Hepatocyte (in vitro differentiated cells): ENCODE data around the gene MT4. TPM values are rescaled to one million over a fixed set of nuclear protein-coding genes. Genes with fewer than 3 reads are reported as not detected.

Experiments
- DNase-seq: peaks from one replicate; pipeline ENCODE4 v3.0.0-alpha.2; 2016; ENCODE audit warnings: low spot score
- H2AFZ ChIP-seq: fragments of 200-600 bp; sonication (generic); 2 replicates; pipeline ENCODE4 v1.6.0; 2016; ENCODE audit warnings: antibody characterized with exemption, mild to moderate bottlenecking
- H3K27ac ChIP-seq: fragments of 200-600 bp; sonication (generic); 2 replicates; pipeline ENCODE4 v1.5.1; 2016; ENCODE audit warnings: mild to moderate bottlenecking
- H3K27me3 ChIP-seq: fragments of 200-600 bp; sonication (generic); 2 replicates; pipeline ENCODE4 v1.6.1; 2016
- H3K36me3 ChIP-seq: fragments of 200-600 bp; sonication (generic); replicated peaks from 2 replicates; pipeline ENCODE4 v1.5.1; 2016; ENCODE audit warnings: low read depth; ENCODE audit not compliant: insufficient read depth
- H3K4me1 ChIP-seq: fragments of 200-600 bp; sonication (generic); 2 replicates; pipeline ENCODE4 v1.5.1; 2016; ENCODE audit warnings: mild to moderate bottlenecking, moderate library complexity; ENCODE audit not compliant: insufficient read depth
- H3K4me2 ChIP-seq: fragments of 200-600 bp; sonication (generic); 2 replicates; pipeline ENCODE4 v1.6.0; 2016
- H3K4me3 ChIP-seq: fragments of 200-600 bp; sonication (generic); 2 replicates; pipeline ENCODE4 v1.5.1; 2016; ENCODE audit warnings: mild to moderate bottlenecking
- H3K79me2 ChIP-seq: fragments of 200-600 bp; sonication (generic); 2 replicates; pipeline ENCODE4 v1.6.0; 2017; ENCODE audit warnings: mild to moderate bottlenecking
- H3K9me2 ChIP-seq: fragments of 200-600 bp; sonication (generic); replicated peaks from 2 replicates; pipeline ENCODE4 v1.6.0; 2017; ENCODE audit warnings: mild to moderate bottlenecking; ENCODE audit not compliant: insufficient read depth
- H3K9me3 ChIP-seq: fragments of 200-600 bp; sonication (generic); 2 replicates; pipeline ENCODE4 v1.5.1; 2016; ENCODE audit warnings: low read depth, mild to moderate bottlenecking
- H4K20me1 ChIP-seq: fragments of 200-600 bp; sonication (generic); 2 replicates; pipeline ENCODE4 v1.6.0; 2016; ENCODE audit warnings: mild to moderate bottlenecking; ENCODE audit not compliant: insufficient read depth, poor library complexity, severe bottlenecking
- CTCF ChIP-seq: fragments of 200-600 bp; sonication (generic); IDR thresholded peaks from 2 replicates; pipeline ENCODE4 v1.5.1; 2016; ENCODE audit warnings: antibody characterized with exemption, mild to moderate bottlenecking; ENCODE audit not compliant: poor library complexity
- EZH2 ChIP-seq: fragments of 200-600 bp; sonication (generic); IDR thresholded peaks from 2 replicates; pipeline ENCODE4 v1.6.1; 2016; ENCODE audit warnings: antibody characterized with exemption, mild to moderate bottlenecking, borderline replicate concordance
- EZH2phosphoT487 ChIP-seq: fragments of 200-600 bp; sonication (generic); IDR thresholded peaks from one replicate; pipeline ENCODE4 v1.6.1; 2018; ENCODE audit warnings: antibody characterized with exemption, mild to moderate bottlenecking, low read depth, moderate library complexity; ENCODE audit not compliant: unreplicated experiment, severe bottlenecking
- WGBS: methylation state at CpG from one replicate; pipeline ENCODE4 v1.1.6; 2016; ENCODE audit warnings: low lambda C conversion rate; ENCODE audit errors: missing lambda C conversion rate; 5-methylcytosine and 5-hydroxymethylcytosine counted together
- polyA plus RNA-seq: library from polyadenylated mRNA; unstranded; fragments of >200 nt; fragmentation: Nextera tagmentation; extraction: Ambion mirVana; gene quantifications from 2 replicates; pipeline ENCODE4 v1.2.1, GENCODE V29; 2016
- total RNA-seq: library from RNA; depleted of rRNA; stranded (reverse); fragments of >200 nt; gene quantifications from 2 replicates; pipeline ENCODE4 v1.2.3, GENCODE V29; 2014

The MT4 gene
- total and polyA plus RNA-seq, 2 experiments from 2014 or later: not detected

DNA sequence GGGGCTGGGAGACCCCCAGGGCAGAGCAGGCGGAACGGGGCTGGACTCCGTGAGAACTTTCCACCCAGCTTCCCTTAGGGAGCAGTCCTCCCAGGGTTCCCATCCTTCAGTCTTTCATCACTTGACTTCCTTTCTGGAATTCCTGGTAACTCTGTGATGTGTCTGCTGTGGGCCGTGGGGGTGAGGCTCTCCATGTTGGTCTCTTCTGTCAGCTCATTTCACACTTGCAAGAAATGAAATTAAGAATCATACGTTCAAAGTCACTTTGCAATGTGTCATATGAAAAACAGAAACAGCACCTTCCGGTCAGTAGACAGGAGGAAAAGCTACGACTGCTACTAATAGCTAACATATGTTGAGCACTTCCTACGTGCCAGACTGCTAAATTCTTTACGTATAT is 39.6 kb upstream of the MT4 start:
- WGBS: 52% methylated on average over 9 of the region's 9 CpGs
- DNase-seq: no peak
- peaks cover 13% of the 10 kb centered on the region for H3K27me3 ChIP-seq
- H3K4me3 ChIP-seq: no peak overlapping the region
- H3K9me3 ChIP-seq: no peaks in the 10 kb centered on the region
- H2AFZ ChIP-seq: no peak overlapping the region
- H3K36me3 ChIP-seq: no peaks in the 10 kb centered on the region
- no peaks in the 10 kb centered on the region for H3K79me2 ChIP-seq
- H3K9me2 ChIP-seq: no peaks in the 10 kb centered on the region
- TF ChIP-seq EZH2 (no peak), CTCF (no peak), EZH2phosphoT487 (no peak)
- no peak overlapping the region for H3K27ac ChIP-seq
- no peak overlapping the region for H3K4me2 ChIP-seq
- H3K4me1 ChIP-seq: peaks cover 3% of the 10 kb centered on the region
- no peaks in the 10 kb centered on the region for H4K20me1 ChIP-seq

DNA sequence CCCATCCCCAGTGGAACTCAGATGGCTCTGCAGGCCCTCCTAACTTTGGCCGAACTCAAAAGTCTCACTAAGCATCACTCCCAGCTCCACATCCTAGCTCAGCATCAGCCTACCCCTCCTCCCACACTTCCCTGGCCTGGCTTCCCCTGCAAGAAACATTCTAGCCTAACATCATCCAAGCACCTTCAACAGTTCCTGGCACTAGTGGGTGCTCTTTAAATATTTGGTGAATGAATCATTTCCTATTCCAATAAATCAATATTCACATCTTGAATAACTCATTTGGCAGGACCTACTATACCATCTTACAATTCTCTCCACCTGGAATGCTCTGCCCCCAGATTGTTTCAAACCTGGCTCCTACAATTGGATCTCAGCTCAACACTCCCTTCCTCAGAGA is 34.0 kb upstream of the MT4 start:
- H3K27ac ChIP-seq: no peak overlapping the region
- no peaks in the 10 kb centered on the region for H4K20me1 ChIP-seq
- H3K79me2 ChIP-seq: no peaks in the 10 kb centered on the region
- no peak for DNase-seq
- TF ChIP-seq EZH2phosphoT487 (no peak), EZH2 (no peak), CTCF (no peak)
- H3K9me3 ChIP-seq: no peaks in the 10 kb centered on the region
- no peaks in the 10 kb centered on the region for H3K4me1 ChIP-seq
- H3K36me3 ChIP-seq: no peaks in the 10 kb centered on the region
- H3K4me3 ChIP-seq: no peak overlapping the region
- no peak overlapping the region for H3K4me2 ChIP-seq
- 89% methylated on average over 1 of the region's 1 CpG for WGBS
- no peaks in the 10 kb centered on the region for H3K9me2 ChIP-seq
- peaks cover 32% of the 10 kb centered on the region for H3K27me3 ChIP-seq
- no peak overlapping the region for H2AFZ ChIP-seq

GRCh38 chr16:56532714-56533113 is 32.2 kb upstream of the MT4 start:
- DNase-seq: no peak
- Histone ChIP-seq H3K36me3 (no peaks in the 10 kb centered on the region), H3K27ac (no peak overlapping the region), H3K4me3 (no peak overlapping the region), H3K27me3 (peaks cover 32% of the 10 kb centered on the region), H4K20me1 (no peaks in the 10 kb centered on the region), H2AFZ (no peak overlapping the region), H3K9me3 (no peaks in the 10 kb centered on the region), H3K4me1 (no peaks in the 10 kb centered on the region), H3K9me2 (no peaks in the 10 kb centered on the region), H3K79me2 (no peaks in the 10 kb centered on the region), H3K4me2 (no peak overlapping the region)
- 60% methylated on average over 4 of the region's 4 CpGs for WGBS
- TF ChIP-seq EZH2phosphoT487 (no peak), EZH2 (no peak), CTCF (no peak)
